Keratinocyte (primary cell): ENCODE data around the gene SCAND1. TPM values are rescaled to one million over a fixed set of nuclear protein-coding genes. Genes with fewer than 3 reads are reported as not detected.

Experiments
- DNase-seq: peaks from one replicate; pipeline ENCODE4 v3.0.0-alpha.2; 2011; ENCODE audit warnings: low read depth, missing footprints, low spot score
- FAIRE-seq: peaks from 2 replicates; lab custom pipeline; 2011; peaks lifted over from hg19 to GRCh38; lab: Jason Lieb, UNC
- H2AFZ ChIP-seq: 2 replicates; pipeline ENCODE4 v1.6.0; 2012; ENCODE audit warnings: low read length, control low read depth, inconsistent platforms; ENCODE audit not compliant: control insufficient read depth
- H3K27ac ChIP-seq: 2 replicates; pipeline ENCODE4 v1.5.1; 2011; ENCODE audit warnings: low read length; ENCODE audit not compliant: control insufficient read depth, insufficient read depth
- H3K27me3 ChIP-seq: 3 replicates; pipeline ENCODE4 v1.6.0; 2011; ENCODE audit warnings: low read length; ENCODE audit not compliant: control insufficient read depth, insufficient read depth; ENCODE audit errors: extremely low read depth
- H3K36me3 ChIP-seq, 2 experiments: 2 replicates in 1 of 2; 3 replicates in 1 of 2; pipeline ENCODE4 v1.5.1; 2011; ENCODE audit warnings: low read length in 2 of 2, mild to moderate bottlenecking in 1 of 2; ENCODE audit not compliant: control insufficient read depth in 2 of 2, insufficient read depth in 2 of 2; ENCODE audit errors: extremely low read depth in 1 of 2
- H3K4me1 ChIP-seq: 3 replicates; pipeline ENCODE4 v1.5.1; 2011; ENCODE audit warnings: low read length; ENCODE audit not compliant: control insufficient read depth, insufficient read depth; ENCODE audit errors: extremely low read depth
- H3K4me2 ChIP-seq: 3 replicates; pipeline ENCODE4 v1.6.0; 2011; ENCODE audit warnings: low read depth, low read length; ENCODE audit not compliant: control insufficient read depth, insufficient read depth; ENCODE audit errors: extremely low read depth
- H3K4me3 ChIP-seq, 3 experiments: fragments of 200-600 bp in 1 of 3; sonication (generic) in 1 of 3; 2 replicates in 2 of 3; 3 replicates in 1 of 3; pipeline ENCODE4 v1.5.1; 2011 to 2016; ENCODE audit warnings: low read length in 3 of 3, mild to moderate bottlenecking in 3 of 3, control low read depth in 2 of 3, inconsistent platforms in 1 of 3, low read depth in 1 of 3, mixed read lengths in 1 of 3, mixed run types in 1 of 3, moderate library complexity in 1 of 3; ENCODE audit not compliant: control insufficient read depth in 2 of 3, insufficient read depth in 2 of 3; ENCODE audit errors: extremely low read depth in 1 of 3
- H3K79me2 ChIP-seq: 2 replicates; pipeline ENCODE4 v1.6.0; 2012; ENCODE audit warnings: low read length; ENCODE audit not compliant: control insufficient read depth, insufficient read depth
- H3K9ac ChIP-seq: 3 replicates; pipeline ENCODE4 v1.6.0; 2011; ENCODE audit warnings: low read length; ENCODE audit not compliant: control insufficient read depth, insufficient read depth; ENCODE audit errors: extremely low read depth
- H3K9me1 ChIP-seq: 3 replicates; pipeline ENCODE4 v1.6.0; 2011; ENCODE audit warnings: low read length; ENCODE audit not compliant: control insufficient read depth, insufficient read depth; ENCODE audit errors: extremely low read depth
- H3K9me3 ChIP-seq: 2 replicates; pipeline ENCODE4 v1.5.1; 2012; ENCODE audit warnings: low read depth, low read length; ENCODE audit not compliant: control insufficient read depth
- H4K20me1 ChIP-seq: 3 replicates; pipeline ENCODE4 v1.6.0; 2011; ENCODE audit warnings: low read length; ENCODE audit not compliant: control insufficient read depth, insufficient read depth; ENCODE audit errors: extremely low read depth
- CTCF ChIP-seq, 3 experiments: IDR thresholded peaks in 1 of 3; conservative IDR thresholded peaks in 1 of 3; optimal IDR thresholded peaks in 1 of 3; 2 replicates in 2 of 3; 3 replicates in 1 of 3; pipeline versions ENCODE3 to v1.5.1; 2011; ENCODE audit warnings: low read length in 3 of 3, mild to moderate bottlenecking in 3 of 3, moderate library complexity in 2 of 3, control low read depth in 1 of 3, inconsistent platforms in 1 of 3; ENCODE audit not compliant: insufficient read depth in 2 of 3; ENCODE audit errors: extremely low read depth in 1 of 3
- EZH2 ChIP-seq: IDR thresholded peaks from one replicate; pipeline ENCODE4 v1.6.1; 2012; ENCODE audit warnings: inconsistent platforms, mild to moderate bottlenecking, low read length, moderate library complexity
- dilution Hi-C: fragments of 300-500 bp; cut with MboI; formaldehyde crosslinking; loops from one replicate; pipeline ENCODE4 v1.7.0; 2020; ENCODE audit warnings: low sequenced_read_pairs; ENCODE audit not compliant: extremely low pct_ligation_motif_present
- polyA plus RNA-seq, 5 experiments: library from polyadenylated mRNA; depleted of rRNA in 3 of 5; stranded (reverse) in 3 of 5; stranded (forward) in 1 of 5; unstranded in 1 of 5; fragments of >200 nt; gene quantifications; 1 replicate in 1 of 5; 2 replicates in 3 of 5; 3 replicates in 1 of 5; pipeline versions ENCODE4 v1.2.1 to v1.2.3, GENCODE V29; 2011 to 2012; ENCODE audit warnings: missing spikeins in 2 of 5, low read depth in 1 of 5, low replicate concordance in 1 of 5

Gene SCAND1
- polyA plus RNA-seq, 1 donor (not counting 4 experiments of a cell fraction or from before 2014, with no cell fraction given) = 5.8 TPM

- Histone ChIP-seq H3K4me3 (no peak overlapping the region), H3K27ac (no peak overlapping the region), H3K4me2 (no peak overlapping the region), H3K36me3 (no peaks in the 10 kb centered on the region), H3K9me1 (no peaks in the 10 kb centered on the region), H3K27me3 (no peaks in the 10 kb centered on the region), H3K79me2 (no peaks in the 10 kb centered on the region), H3K4me1 (peaks cover 3% of the 10 kb centered on the region), H3K9ac (no peak overlapping the region), H3K9me3 (no peaks in the 10 kb centered on the region), H4K20me1 (no peaks in the 10 kb centered on the region), H2AFZ (peak overlapping the region; percentile 33)
- TF ChIP-seq CTCF (optimal IDR thresholded peaks at IDR 0.05 in 1 of 3, IDR thresholded peaks at IDR 0.05 in 1 of 3, conservative IDR thresholded peaks at IDR 0.05 in 1 of 3; ENCODE audit: extremely low read depth in 1 of 3, insufficient read depth in 2 of 3, low read length in 3 of 3) = peak; percentile 92 to 98 (median 95)
- TF ChIP-seq EZH2 = no peak
- DNase-seq (peak; percentile 55), FAIRE-seq (peak; percentile 75)
- dilution Hi-C loops = no loop called here
Measured at GRCh38 chr20:35994994-35995453, 40.7 kb upstream of the SCAND1 start.

GRCh38 chr20:35992713-35993335, 38.5 kb upstream of the SCAND1 start:
- no peaks in the 10 kb centered on the region for H3K27me3 ChIP-seq
- no peaks in the 10 kb centered on the region for H3K36me3 ChIP-seq
- H3K9ac ChIP-seq = no peak overlapping the region
- no peak overlapping the region for H3K4me2 ChIP-seq
- no peak overlapping the region for H3K4me3 ChIP-seq
- FAIRE-seq (no peak), DNase-seq (no peak)
- no peaks in the 10 kb centered on the region for H4K20me1 ChIP-seq
- dilution Hi-C loops = no loop called here
- no peaks in the 10 kb centered on the region for H3K9me1 ChIP-seq
- no peak overlapping the region for H2AFZ ChIP-seq
- no peaks in the 10 kb centered on the region for H3K79me2 ChIP-seq
- TF ChIP-seq EZH2 (no peak), CTCF (optimal IDR thresholded peaks at IDR 0.05 in 1 of 3, IDR thresholded peaks at IDR 0.05 in 1 of 3, conservative IDR thresholded peaks at IDR 0.05 in 1 of 3; ENCODE audit: extremely low read depth in 1 of 3, insufficient read depth in 2 of 3, low read length in 3 of 3) (peak; percentile 77 to 83 (median 82))
- no peak overlapping the region for H3K27ac ChIP-seq
- H3K9me3 ChIP-seq = no peaks in the 10 kb centered on the region
- H3K4me1 ChIP-seq = peaks cover 3% of the 10 kb centered on the region
